Mesodermal cell (in vitro differentiated cells): ENCODE results near the gene C5AR1. TPM values are rescaled to one million over a fixed set of nuclear protein-coding genes. Genes with fewer than 3 reads are reported as not detected.
"Not testable (repeated sequence)": the region's sequence is repeated elsewhere in the genome, so short reads cannot be mapped to it uniquely, and the experiment has no call there.

Experiments
- H3K27ac ChIP-seq: 2 replicates; pipeline ENCODE4 v1.7.0; 2013; ENCODE audit warnings: mild to moderate bottlenecking, low read depth, low read length, moderate library complexity; ENCODE audit not compliant: severe bottlenecking
- H3K36me3 ChIP-seq: 2 replicates; pipeline ENCODE4 v1.7.1; 2013; ENCODE audit warnings: mild to moderate bottlenecking, low read length, moderate library complexity; ENCODE audit not compliant: control insufficient read depth, insufficient read depth
- H3K4me1 ChIP-seq: one replicate; pipeline ENCODE4 v1.7.1; 2013; ENCODE audit warnings: mild to moderate bottlenecking, low read length; ENCODE audit not compliant: insufficient read depth, control insufficient read depth, poor library complexity, severe bottlenecking
- H3K4me3 ChIP-seq: 2 replicates; pipeline ENCODE4 v1.7.0; 2013; ENCODE audit warnings: low read length, control low read depth, mild to moderate bottlenecking; ENCODE audit not compliant: insufficient read depth, poor library complexity, severe bottlenecking; ENCODE audit errors: extremely low read depth
- H3K9me3 ChIP-seq: 2 replicates; pipeline ENCODE4 v1.7.1; 2013; ENCODE audit warnings: mild to moderate bottlenecking, low read length, moderate library complexity; ENCODE audit not compliant: control insufficient read depth
- WGBS, 2 experiments: methylation state at CpG; one replicate each; pipeline ENCODE4 v1.1.5; 2013; ENCODE audit warnings: missing lambda C conversion rate in 2 of 2; ENCODE audit not compliant: insufficient coverage in 2 of 2; 5-methylcytosine and 5-hydroxymethylcytosine counted together
- polyA plus RNA-seq, 2 experiments: library from polyadenylated mRNA; stranded (reverse); fragments of 50-300 nt; gene quantifications; one replicate each; pipeline ENCODE4 v1.2.3, GENCODE V29; 2013

The C5AR1 gene
- polyA plus RNA-seq (2013, experiment 1 of 2) = 0.41 TPM
- 0.56 TPM for polyA plus RNA-seq (2013, experiment 2 of 2)

- H3K4me1 ChIP-seq = no peaks in the 10 kb centered on the region
- no peak within 1 kb of the TSS for H3K4me3 ChIP-seq
- WGBS, 2 experiments = 65 to 83% methylated on average over 6 to 11 of the region's 12 CpGs
- no peaks in the 10 kb centered on the region for H3K9me3 ChIP-seq
- no peaks in the 10 kb centered on the region for H3K36me3 ChIP-seq
- H3K27ac ChIP-seq = no peak within 1 kb of the TSS
Measured at GRCh38 chr19:47309608-47310007, at the start of gene C5AR1. TSS of gene C5AR1 (plus strand) at chr19:47309861. CDS start at chr19:47309896, 35 bp downstream.

GRCh38 chr19:47260476-47260875, 49.2 kb upstream of the C5AR1 start:
- H3K4me1 ChIP-seq = peaks cover 19% of the 10 kb centered on the region
- H3K4me3 ChIP-seq = no peak overlapping the region
- peaks cover 65% of the 10 kb centered on the region for H3K36me3 ChIP-seq
- no peaks in the 10 kb centered on the region for H3K9me3 ChIP-seq
- H3K27ac ChIP-seq = no peak overlapping the region
- 95 to 96% methylated on average over 17 of the region's 17 CpGs for WGBS, 2 experiments

DNA sequence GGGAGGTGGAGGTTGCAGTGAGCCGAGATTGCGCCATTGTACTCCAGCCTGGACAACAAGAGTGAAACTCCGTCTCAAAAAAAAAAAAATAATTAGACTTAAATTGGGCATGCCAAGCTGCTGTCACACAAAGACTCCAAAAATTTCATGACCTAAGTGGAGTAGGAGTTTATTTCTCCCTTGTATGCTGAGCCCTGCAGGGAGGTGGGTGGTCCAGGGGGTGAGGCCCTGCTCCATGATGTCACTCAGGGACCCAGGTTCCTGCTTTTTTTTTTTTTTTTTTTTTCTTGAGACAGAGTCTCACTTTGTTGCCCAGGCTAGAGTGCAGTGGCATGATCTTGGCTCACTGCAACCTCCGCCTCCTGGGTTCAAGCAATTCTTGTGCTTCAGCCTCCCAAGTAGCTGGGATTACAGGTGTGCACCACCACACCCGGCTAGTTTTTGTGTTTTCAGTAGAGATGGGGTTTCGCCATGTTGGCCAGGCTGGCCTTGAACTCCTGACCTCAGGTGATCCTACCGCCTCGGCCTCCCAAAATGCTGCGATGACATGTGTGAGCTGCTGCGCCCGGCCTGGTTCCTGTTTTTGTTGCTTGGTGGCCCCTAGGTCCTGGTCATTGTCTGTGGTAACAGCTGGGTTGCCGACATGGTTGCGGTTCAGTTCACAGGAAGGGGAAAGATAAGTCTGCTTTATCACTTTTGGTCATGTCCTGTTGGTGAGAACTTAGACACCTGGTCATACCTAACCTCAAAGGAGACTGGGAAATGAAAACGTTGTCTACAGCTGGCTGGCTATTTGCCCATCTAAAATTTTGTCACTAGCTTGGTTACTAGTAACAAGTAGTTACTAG, 47.5 kb upstream of the C5AR1 start:
- H3K36me3 ChIP-seq = peaks cover 79% of the 10 kb centered on the region
- H3K27ac ChIP-seq, H3K9me3 ChIP-seq, H3K4me3 ChIP-seq: not testable (repeated sequence)
- 95% methylated on average over 11 to 13 of the region's 14 CpGs for WGBS, 2 experiments
- peaks cover 19% of the 10 kb centered on the region for H3K4me1 ChIP-seq

- Histone ChIP-seq H3K9me3 (no peaks in the 10 kb centered on the region), H3K4me1 (peaks cover 4% of the 10 kb centered on the region), H3K36me3 (peaks cover 90% of the 10 kb centered on the region), H3K27ac (no peak overlapping the region), H3K4me3 (no peak overlapping the region)
- WGBS, 2 experiments = 97 to 99% methylated on average over 20 to 27 of the region's 30 CpGs
Measured at GRCh38 chr19:47264629-47265028, 45.0 kb upstream of the C5AR1 start.

DNA sequence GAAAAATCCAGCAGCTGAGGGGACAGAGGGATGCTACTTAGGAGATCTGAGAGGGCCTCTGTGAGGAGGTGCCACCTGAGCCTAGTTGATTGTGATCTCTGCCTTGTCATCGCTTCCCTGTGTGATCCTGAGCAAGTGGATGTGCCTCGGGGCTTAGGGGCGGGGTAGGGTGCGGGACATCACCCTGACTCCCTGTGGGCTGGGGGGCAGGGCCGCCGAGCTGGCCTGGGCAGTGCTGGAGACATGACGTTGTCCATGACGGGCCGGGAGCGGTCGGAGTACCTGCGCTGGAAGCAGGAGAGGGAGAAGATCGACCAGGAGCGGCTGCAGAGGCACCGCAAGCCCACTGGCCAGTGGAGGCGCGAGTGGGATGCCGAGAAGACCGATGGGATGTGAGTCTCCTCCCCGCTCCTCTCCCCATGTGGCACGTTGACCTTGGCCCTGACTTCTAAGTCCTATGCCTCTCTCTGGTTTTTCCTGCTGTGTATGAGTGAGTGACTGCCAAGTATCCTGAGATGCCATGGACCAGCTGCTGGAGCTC, 43.2 kb upstream of the C5AR1 start:
- Histone ChIP-seq H3K4me1 (no peaks in the 10 kb centered on the region), H3K27ac (no peak overlapping the region), H3K36me3 (peaks cover 89% of the 10 kb centered on the region), H3K4me3 (no peak overlapping the region), H3K9me3 (no peaks in the 10 kb centered on the region)
- WGBS, 2 experiments = 92 to 97% methylated on average over 20 to 21 of the region's 21 CpGs

GRCh38 chr19:47267350-47267759, 42.3 kb upstream of the C5AR1 start:
- Histone ChIP-seq H3K4me1 (peaks cover 7% of the 10 kb centered on the region), H3K9me3 (no peaks in the 10 kb centered on the region), H3K4me3 (no peak overlapping the region), H3K36me3 (peaks cover 81% of the 10 kb centered on the region), H3K27ac (no peak overlapping the region)
- 93 to 95% methylated on average over 11 to 13 of the region's 14 CpGs for WGBS, 2 experiments

DNA sequence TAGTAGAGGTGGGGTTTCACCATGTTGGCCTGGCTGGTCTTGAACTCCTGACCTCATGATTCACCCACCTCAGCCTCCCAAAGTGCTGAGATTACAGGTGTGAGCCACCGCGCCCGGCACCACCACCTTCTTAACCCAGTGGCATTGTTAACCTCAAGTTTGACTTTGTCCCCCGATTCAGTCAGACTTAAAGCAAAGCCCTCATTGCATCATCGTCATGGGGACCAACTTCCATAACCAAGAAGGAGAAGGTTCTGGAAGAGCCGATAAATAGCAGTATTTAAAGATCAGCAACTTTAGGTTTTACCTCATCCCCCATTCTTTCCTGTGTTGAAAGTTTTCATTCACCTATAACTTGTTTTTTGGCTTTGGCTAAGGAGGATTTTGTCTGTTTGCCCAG, 41.6 kb upstream of the C5AR1 start:
- Histone ChIP-seq H3K9me3 (no peaks in the 10 kb centered on the region), H3K27ac (no peak overlapping the region), H3K36me3 (peaks cover 75% of the 10 kb centered on the region), H3K4me1 (peaks cover 9% of the 10 kb centered on the region), H3K4me3 (no peak overlapping the region)
- whole genome bisulfite sequencing, 2 experiments = 100% methylated on average over 1 to 3 of the region's 6 CpGs

GRCh38 chr19:47269596-47269995, 40.1 kb upstream of the C5AR1 start:
- H3K36me3 ChIP-seq = peaks cover 63% of the 10 kb centered on the region
- WGBS, 2 experiments = 94 to 100% methylated on average over 7 of the region's 7 CpGs

DNA sequence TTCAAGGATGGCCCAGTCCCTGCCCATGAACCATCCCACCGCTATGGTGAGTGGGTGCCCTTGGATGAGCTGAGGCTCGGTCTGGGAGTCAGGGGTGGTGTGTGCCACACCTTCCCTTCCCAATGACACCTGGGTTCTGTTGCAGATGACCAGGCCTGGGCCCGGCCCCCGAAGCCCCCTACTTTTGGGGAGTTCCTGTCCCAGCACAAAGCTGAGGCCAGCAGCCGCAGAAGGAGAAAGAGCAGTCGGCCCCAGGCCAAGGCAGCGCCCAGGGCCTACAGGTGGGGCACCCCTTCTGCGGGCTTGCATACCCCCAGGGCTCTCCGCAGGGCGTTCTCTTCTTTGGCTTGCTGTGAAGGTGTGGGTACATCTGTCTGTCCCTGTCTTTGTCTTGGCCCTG, 39.3 kb upstream of the C5AR1 start:
- Histone ChIP-seq H3K27ac (no peak overlapping the region), H3K36me3 (peaks cover 55% of the 10 kb centered on the region)

More at GRCh38 chr19:47269596-47269995, 40.1 kb upstream of the C5AR1 start:
- Histone ChIP-seq H3K4me3 (no peak overlapping the region), H3K9me3 (no peaks in the 10 kb centered on the region), H3K4me1 (peaks cover 9% of the 10 kb centered on the region), H3K27ac (no peak overlapping the region)

DNA sequence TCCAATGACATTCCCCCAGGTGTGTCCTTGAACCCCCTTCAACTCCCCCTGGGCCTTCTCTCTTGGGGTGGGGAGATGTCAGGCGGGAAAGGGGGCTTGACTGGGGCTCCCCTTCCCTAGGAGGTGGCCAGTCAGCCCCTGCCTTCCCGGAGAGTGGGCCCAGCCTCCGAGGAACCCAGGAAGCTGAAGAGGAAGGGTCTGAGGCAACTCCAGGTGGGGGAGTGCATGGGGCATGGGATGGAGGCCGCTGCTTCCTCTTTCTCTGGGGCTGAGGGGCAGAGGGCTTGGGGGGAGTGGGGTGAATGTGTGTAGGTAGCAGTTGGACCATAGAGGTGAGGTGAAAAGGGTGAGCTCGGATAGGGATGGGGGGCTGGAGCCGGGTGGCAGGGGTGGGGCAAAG, 37.7 kb upstream of the C5AR1 start:
- Histone ChIP-seq H3K36me3 (peaks cover 47% of the 10 kb centered on the region), H3K9me3 (no peaks in the 10 kb centered on the region), H3K4me1 (peaks cover 22% of the 10 kb centered on the region), H3K27ac (peak overlapping the region; percentile 96), H3K4me3 (no peak overlapping the region)
- WGBS, 2 experiments = 84 to 85% methylated on average over 2 to 4 of the region's 6 CpGs

More for the DNA sequence above, 39.3 kb upstream of the C5AR1 start:
- Histone ChIP-seq H3K9me3 (no peaks in the 10 kb centered on the region), H3K4me3 (no peak overlapping the region), H3K4me1 (peaks cover 11% of the 10 kb centered on the region)
- WGBS, 2 experiments = 97 to 99% methylated on average over 7 to 9 of the region's 10 CpGs
